H9 (cell line): ENCODE results near the gene TMEM115. TPM values are rescaled to one million over a fixed set of nuclear protein-coding genes. Genes with fewer than 3 reads are reported as not detected.
A peak's percentile ranks its signal among the peaks of the same experiment; 100 is the strongest.

Experiments
- DNase-seq: peaks from one replicate; pipeline ENCODE4 v3.0.0-alpha.2; 2017
- H2AFZ ChIP-seq: one replicate; pipeline ENCODE4 v1.6.1; 2013; ENCODE audit warnings: mild to moderate bottlenecking, low read length, control low read depth, moderate library complexity
- H2AK5ac ChIP-seq: 2 replicates; pipeline ENCODE4 v1.6.1; 2013; ENCODE audit warnings: low read length, control low read depth, mixed read lengths; ENCODE audit not compliant: insufficient read length
- H2BK120ac ChIP-seq: one replicate; pipeline ENCODE4 v1.6.1; 2013; ENCODE audit warnings: low read depth, mild to moderate bottlenecking, low read length, control low read depth, inconsistent platforms; ENCODE audit not compliant: poor library complexity, severe bottlenecking
- H2BK12ac ChIP-seq: 2 replicates; pipeline ENCODE4 v1.6.1; 2013; ENCODE audit warnings: low read length, control low read depth, mixed read lengths, low read depth; ENCODE audit not compliant: insufficient read length
- H2BK15ac ChIP-seq: 2 replicates; pipeline ENCODE4 v1.6.1; 2013; ENCODE audit warnings: low read depth, low read length, control low read depth
- H2BK20ac ChIP-seq: one replicate; pipeline ENCODE4 v1.6.1; 2013; ENCODE audit warnings: low read depth, mild to moderate bottlenecking, low read length, control low read depth, inconsistent platforms; ENCODE audit not compliant: poor library complexity, severe bottlenecking
- H2BK5ac ChIP-seq: 2 replicates; pipeline ENCODE4 v1.6.1; 2013; ENCODE audit warnings: low read length, control low read depth, mixed read lengths; ENCODE audit not compliant: insufficient read length
- H3K14ac ChIP-seq: 2 replicates; pipeline ENCODE4 v1.6.1; 2013; ENCODE audit warnings: low read length, control low read depth; ENCODE audit not compliant: insufficient read depth
- H3K18ac ChIP-seq: 2 replicates; pipeline ENCODE4 v1.6.1; 2013; ENCODE audit warnings: low read depth, mild to moderate bottlenecking, mixed read lengths, low read length, control low read depth; ENCODE audit not compliant: insufficient read length
- H3K23ac ChIP-seq: 2 replicates; pipeline ENCODE4 v1.6.1; 2013; ENCODE audit warnings: low read length, control low read depth, mixed read lengths, low read depth; ENCODE audit not compliant: insufficient read length
- H3K23me2 ChIP-seq: 2 replicates; pipeline ENCODE4 v1.6.1; 2013; ENCODE audit warnings: low read depth, mild to moderate bottlenecking, mixed read lengths, low read length, control low read depth; ENCODE audit not compliant: insufficient read length, poor library complexity, severe bottlenecking
- H3K27ac ChIP-seq: 2 replicates; pipeline ENCODE4 v1.5.1; 2013; ENCODE audit warnings: low read length, control low read depth, mixed read lengths, low read depth; ENCODE audit not compliant: insufficient read length
- H3K27me3 ChIP-seq: 2 replicates; pipeline ENCODE4 v1.6.1; 2013; ENCODE audit warnings: low read length, control low read depth, inconsistent platforms; ENCODE audit not compliant: insufficient read depth
- H3K4ac ChIP-seq: 2 replicates; pipeline ENCODE4 v1.6.1; 2013; ENCODE audit warnings: low read depth, mild to moderate bottlenecking, control low read depth, inconsistent platforms, low read length, moderate library complexity
- H3K4me1 ChIP-seq: 2 replicates; pipeline ENCODE4 v1.6.1; 2013; ENCODE audit warnings: low read length, control low read depth, inconsistent platforms; ENCODE audit not compliant: insufficient read depth
- H3K4me2 ChIP-seq: 2 replicates; pipeline ENCODE4 v1.6.1; 2013; ENCODE audit warnings: low read length, control low read depth, mixed read lengths; ENCODE audit not compliant: insufficient read length, insufficient read depth
- H3K56ac ChIP-seq: 2 replicates; pipeline ENCODE4 v1.6.1; 2013; ENCODE audit warnings: low read depth, mild to moderate bottlenecking, mixed read lengths, low read length, control low read depth; ENCODE audit not compliant: insufficient read length
- H3K79me1 ChIP-seq: 2 replicates; pipeline ENCODE4 v1.6.1; 2013; ENCODE audit warnings: low read depth, mild to moderate bottlenecking, moderate library complexity, low read length, control low read depth, inconsistent platforms; ENCODE audit not compliant: insufficient read depth, poor library complexity, severe bottlenecking
- H3K79me2 ChIP-seq: 2 replicates; pipeline ENCODE4 v1.6.1; 2013; ENCODE audit warnings: low read length, control low read depth, inconsistent platforms; ENCODE audit not compliant: insufficient read depth
- H3K9ac ChIP-seq: 2 replicates; pipeline ENCODE4 v1.6.1; 2013; ENCODE audit warnings: low read length, control low read depth, mixed read lengths; ENCODE audit not compliant: insufficient read length; ENCODE audit errors: extremely low read depth
- H3K9me3 ChIP-seq: one replicate; pipeline ENCODE4 v1.6.1; 2013; ENCODE audit warnings: low read depth, low read length, inconsistent platforms; ENCODE audit not compliant: control insufficient read depth
- H3T11ph ChIP-seq: one replicate; pipeline ENCODE4 v1.6.1; 2013; ENCODE audit warnings: mild to moderate bottlenecking, low read length, control low read depth, inconsistent platforms
- H4K20me1 ChIP-seq: one replicate; pipeline ENCODE4 v1.6.1; 2013; ENCODE audit not compliant: control insufficient read depth, insufficient read length, insufficient read depth
- H4K5ac ChIP-seq: 2 replicates; pipeline ENCODE4 v1.6.1; 2013; ENCODE audit warnings: low read depth, mild to moderate bottlenecking, mixed read lengths, low read length, control low read depth; ENCODE audit not compliant: insufficient read length
- H4K8ac ChIP-seq: replicated peaks from 2 replicates; pipeline ENCODE4 v1.6.1; 2013; ENCODE audit warnings: low read length, control low read depth, mixed read lengths, low read depth; ENCODE audit not compliant: insufficient read length
- H4K91ac ChIP-seq: 2 replicates; pipeline ENCODE4 v1.6.1; 2013; ENCODE audit warnings: low read depth, mild to moderate bottlenecking, moderate library complexity, mixed read lengths, low read length, control low read depth; ENCODE audit not compliant: insufficient read length
- H3K27ac Mint-ChIP-seq, 3 experiments: 2 replicates in 2 of 3; 3 replicates in 1 of 3; pipeline ENCODE4 v1.8.0; 2020 to 2021; ENCODE audit warnings: mixed read lengths in 3 of 3, mild to moderate bottlenecking in 1 of 3, moderate library complexity in 1 of 3
- H3K27me3 Mint-ChIP-seq: 2 replicates; pipeline ENCODE4 v1.8.0; 2021; ENCODE audit warnings: low read depth, mild to moderate bottlenecking, moderate library complexity, mixed read lengths
- H3K36me3 Mint-ChIP-seq, 3 experiments: 2 replicates in 2 of 3; 3 replicates in 1 of 3; pipeline ENCODE4 v1.8.0; 2020 to 2021; ENCODE audit warnings: low read depth in 3 of 3, mixed read lengths in 3 of 3; ENCODE audit not compliant: insufficient read depth in 1 of 3
- H3K4me1 Mint-ChIP-seq, 2 experiments: 2 replicates each; pipeline ENCODE4 v1.8.0; 2020; ENCODE audit warnings: mixed read lengths in 2 of 2
- H3K4me3 Mint-ChIP-seq, 2 experiments: 2 replicates in 1 of 2; 3 replicates in 1 of 2; pipeline ENCODE4 v1.8.0; 2020 to 2021; ENCODE audit warnings: mild to moderate bottlenecking in 2 of 2, mixed read lengths in 2 of 2, moderate library complexity in 1 of 2
- H3K9me3 Mint-ChIP-seq, 2 experiments: 2 replicates in 1 of 2; 3 replicates in 1 of 2; pipeline ENCODE4 v1.8.0; 2020; ENCODE audit warnings: mild to moderate bottlenecking in 2 of 2, mixed read lengths in 2 of 2, moderate library complexity in 1 of 2
- WGBS: extraction: QIAGEN DNeasy Blood & Tissue Kit; methylation state at CpG from one replicate; pipeline ENCODE4 v1.1.7; 2013; ENCODE audit warnings: missing lambda C conversion rate, low lambda C conversion rate, mixed read lengths; ENCODE audit not compliant: insufficient read length; ENCODE audit errors: extremely low coverage; 5-methylcytosine and 5-hydroxymethylcytosine counted together
- total RNA-seq: library from RNA; stranded (reverse); gene quantifications from 2 replicates; pipeline ENCODE4 v1.2.1, GENCODE V29; 2021
- TF ChIP-seq, protein P1 (sequence below): fragments of 200-600 bp; sonication (generic); conservative IDR thresholded peaks from 3 replicates; pipeline ENCODE4 v1.8.0; 2021; ENCODE audit warnings: antibody characterized with exemption, mild to moderate bottlenecking

TMEM115 gene
- total RNA-seq, 1 experiment from 2014 or later = 32.3 TPM

DNA sequence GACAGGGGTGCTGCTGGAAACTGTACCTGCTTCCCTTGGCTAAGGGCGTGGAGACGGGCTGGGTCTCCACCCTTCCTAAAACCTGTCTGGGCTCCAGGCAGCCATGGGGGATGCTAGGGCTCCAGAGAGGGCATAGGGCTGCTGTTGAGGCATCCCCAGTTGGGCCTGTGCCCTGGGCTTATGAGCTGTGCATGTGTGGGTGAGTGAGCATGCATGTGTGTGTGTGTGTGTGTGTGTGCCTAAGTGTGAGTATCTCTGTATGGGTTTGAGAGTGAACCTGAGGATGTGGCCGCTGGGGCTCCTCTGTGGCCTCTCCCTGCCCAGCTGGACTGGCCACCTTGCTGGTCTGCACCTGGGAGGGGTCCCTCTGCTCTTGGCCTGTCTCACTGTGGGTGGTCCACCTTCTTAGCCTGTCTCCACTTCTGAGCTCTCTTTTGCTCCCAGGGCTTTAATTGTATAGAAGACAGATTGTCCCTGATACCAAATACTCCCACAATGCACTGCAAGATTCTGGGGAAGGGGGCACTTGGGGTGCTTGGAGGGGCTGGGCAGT is 11.9 kb upstream of the TMEM115 start:
- H3K14ac ChIP-seq = no peak overlapping the region
- no peak overlapping the region for H3K18ac ChIP-seq
- no peak overlapping the region for H3K4ac ChIP-seq
- no peaks in the 10 kb centered on the region for H3K9me3 ChIP-seq
- H3K27me3 ChIP-seq = no peaks in the 10 kb centered on the region
- H4K20me1 ChIP-seq = peaks cover 2% of the 10 kb centered on the region
- 0 out of 5 replicates have a peak overlapping the region, but pooled peaks of 1 of the 2 experiments have one; percentile 5 for H3K4me3 Mint-ChIP-seq
- no peak overlapping the region for H2AK5ac ChIP-seq
- no peak for DNase-seq
- no peak overlapping the region for H3K56ac ChIP-seq
- H3K9me3 Mint-ChIP-seq = no peaks in the 10 kb centered on the region
- no peak overlapping the region for H3K9ac ChIP-seq
- no peak overlapping the region for H2AFZ ChIP-seq
- no peak overlapping the region for H2BK5ac ChIP-seq
- no peak overlapping the region for H4K8ac ChIP-seq
- H3K23ac ChIP-seq = no peak overlapping the region
- no peak overlapping the region for H2BK120ac ChIP-seq
- H3K79me1 ChIP-seq = no peaks in the 10 kb centered on the region
- no peaks in the 10 kb centered on the region for H3K79me2 ChIP-seq
- no peaks in the 10 kb centered on the region for H3K4me1 ChIP-seq
- H3K27ac Mint-ChIP-seq = peak overlapping the region in 2 of 3 experiments; percentile 27 to 74; a peak in 2 of 7 replicates
- no peak overlapping the region for H3K4me2 ChIP-seq
- H2BK12ac ChIP-seq = no peak overlapping the region
- H3K23me2 ChIP-seq = no peaks in the 10 kb centered on the region
- H4K5ac ChIP-seq = no peak overlapping the region
- H4K91ac ChIP-seq = no peak overlapping the region
- H3K4me1 Mint-ChIP-seq = peaks cover 16 to 43% of the 10 kb centered on the region in 2 experiments
- no peaks in the 10 kb centered on the region for H3K36me3 Mint-ChIP-seq
- no peak overlapping the region for H2BK20ac ChIP-seq
- H3T11ph ChIP-seq = no peak overlapping the region
- TF ChIP-seq, protein P1, sequence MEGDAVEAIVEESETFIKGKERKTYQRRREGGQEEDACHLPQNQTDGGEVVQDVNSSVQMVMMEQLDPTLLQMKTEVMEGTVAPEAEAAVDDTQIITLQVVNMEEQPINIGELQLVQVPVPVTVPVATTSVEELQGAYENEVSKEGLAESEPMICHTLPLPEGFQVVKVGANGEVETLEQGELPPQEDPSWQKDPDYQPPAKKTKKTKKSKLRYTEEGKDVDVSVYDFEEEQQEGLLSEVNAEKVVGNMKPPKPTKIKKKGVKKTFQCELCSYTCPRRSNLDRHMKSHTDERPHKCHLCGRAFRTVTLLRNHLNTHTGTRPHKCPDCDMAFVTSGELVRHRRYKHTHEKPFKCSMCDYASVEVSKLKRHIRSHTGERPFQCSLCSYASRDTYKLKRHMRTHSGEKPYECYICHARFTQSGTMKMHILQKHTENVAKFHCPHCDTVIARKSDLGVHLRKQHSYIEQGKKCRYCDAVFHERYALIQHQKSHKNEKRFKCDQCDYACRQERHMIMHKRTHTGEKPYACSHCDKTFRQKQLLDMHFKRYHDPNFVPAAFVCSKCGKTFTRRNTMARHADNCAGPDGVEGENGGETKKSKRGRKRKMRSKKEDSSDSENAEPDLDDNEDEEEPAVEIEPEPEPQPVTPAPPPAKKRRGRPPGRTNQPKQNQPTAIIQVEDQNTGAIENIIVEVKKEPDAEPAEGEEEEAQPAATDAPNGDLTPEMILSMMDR = no peak
- H3K27me3 Mint-ChIP-seq = peaks cover 2% of the 10 kb centered on the region
- no peak overlapping the region for H2BK15ac ChIP-seq
- WGBS = no CpG with 5 or more reads among the region's 3 CpGs
- no peak overlapping the region for H3K27ac ChIP-seq
